Left lung (tissue), 10 donors: ENCODE data around the gene MYMK. TPM values are rescaled to one million over a fixed set of nuclear protein-coding genes. Genes with fewer than 3 reads are reported as not detected.
"Not testable (repeated sequence)": the region's sequence is repeated elsewhere in the genome, so short reads cannot be mapped to it uniquely, and the experiment has no call there.

Experiments used
- ATAC-seq: fragments of 200-7000 bp; cut with Tn5 transposase; one replicate; pipeline ENCODE4 v1.9.1; 2020; ENCODE audit warnings: moderate library complexity
- DNase-seq, 4 donors: peaks; one replicate each; pipeline ENCODE4 v3.0.0-alpha.2; 2013 to 2020
- H3K27ac ChIP-seq, 2 donors: fragments of 200-600 bp; sonication (generic) in 1 of 2; one replicate each; pipeline versions ENCODE4 v1.5.0 to v1.8.0; 2020 to 2021
- H3K27me3 ChIP-seq, 2 donors: fragments of 200-600 bp; sonication (generic) in 1 of 2; one replicate each; pipeline versions ENCODE4 v1.5.0 to v1.8.0; 2020 to 2021
- H3K36me3 ChIP-seq, 2 donors: fragments of 200-600 bp; sonication (generic) in 1 of 2; one replicate each; pipeline versions ENCODE4 v1.5.0 to v1.8.0; 2020 to 2021
- H3K4me1 ChIP-seq, 2 donors: fragments of 200-600 bp; one replicate each; pipeline ENCODE4 v1.8.0; 2021
- H3K4me3 ChIP-seq, 2 donors: fragments of 200-600 bp; sonication (generic) in 1 of 2; one replicate each; pipeline versions ENCODE4 v1.5.0 to v1.8.0; 2020 to 2021; ENCODE audit warnings: mild to moderate bottlenecking in 1 of 2
- H3K9me3 ChIP-seq, 2 donors: fragments of 200-600 bp; sonication (generic) in 1 of 2; one replicate each; pipeline versions ENCODE4 v1.5.0 to v1.8.0; 2020 to 2021
- intact Hi-C, 2 donors: fragments of 100-400 bp; cut with DNase I; formaldehyde crosslinking; loops; one replicate each; pipeline versions ENCODE4 v1.11.2 to v1.14.2; 2022
- polyA plus RNA-seq, 6 donors: library from polyadenylated mRNA; unstranded; fragments of 120-200 nt; gene quantifications; one replicate each; pipeline ENCODE4 v1.2.1, GENCODE V29; 2013; ENCODE audit not compliant: insufficient read length in 6 of 6
- total RNA-seq, 2 donors: library from RNA; stranded (reverse); fragmentation: NEBNext Ultra II Directional; extraction: Animal tissue kit (Norgen Biotek cat#: 25700); gene quantifications; one replicate each; pipeline ENCODE4 v1.2.1, GENCODE V29; 2021
- TF ChIP-seq, protein P1 (sequence below), 2 donors: fragments of 200-600 bp; sonication (generic) in 1 of 2; IDR thresholded peaks; one replicate each; pipeline versions ENCODE4 v1.5.0 to v1.8.0; 2021; ENCODE audit warnings: antibody characterized with exemption in 2 of 2
- donor health status: DM: no; HTN: yes; CAD: no.
- donor health status: DM: no; HTN: no; CAD: no.

The MYMK gene
- total and polyA plus RNA-seq, 8 donors, result not detected

DNA sequence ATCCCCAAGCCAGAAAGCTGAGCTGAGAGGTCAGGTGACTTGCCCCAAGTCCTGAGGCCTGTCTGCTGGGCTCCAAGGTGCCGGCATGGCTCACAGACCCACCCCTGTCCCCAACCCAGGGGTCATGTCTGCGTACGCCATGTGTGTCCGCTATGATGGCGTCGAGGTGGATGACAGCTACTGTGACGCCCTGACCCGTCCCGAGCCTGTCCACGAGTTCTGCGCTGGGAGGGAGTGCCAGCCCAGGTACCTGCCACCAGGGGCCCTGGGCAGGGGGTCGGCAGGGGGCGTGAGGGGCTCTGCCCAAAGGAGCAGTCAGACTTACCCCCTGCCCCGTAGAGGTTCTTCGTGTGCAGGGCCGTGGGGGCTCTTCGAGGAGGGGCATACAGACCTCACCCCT, 42.1 kb upstream of the MYMK start:
- ATAC-seq (no peak), DNase-seq (no peak)
- intact Hi-C loops, result no loop called here
- peaks cover 6 to 11% of the 10 kb centered on the region in 2 donors for H3K4me1 ChIP-seq
- TF ChIP-seq, protein P1, sequence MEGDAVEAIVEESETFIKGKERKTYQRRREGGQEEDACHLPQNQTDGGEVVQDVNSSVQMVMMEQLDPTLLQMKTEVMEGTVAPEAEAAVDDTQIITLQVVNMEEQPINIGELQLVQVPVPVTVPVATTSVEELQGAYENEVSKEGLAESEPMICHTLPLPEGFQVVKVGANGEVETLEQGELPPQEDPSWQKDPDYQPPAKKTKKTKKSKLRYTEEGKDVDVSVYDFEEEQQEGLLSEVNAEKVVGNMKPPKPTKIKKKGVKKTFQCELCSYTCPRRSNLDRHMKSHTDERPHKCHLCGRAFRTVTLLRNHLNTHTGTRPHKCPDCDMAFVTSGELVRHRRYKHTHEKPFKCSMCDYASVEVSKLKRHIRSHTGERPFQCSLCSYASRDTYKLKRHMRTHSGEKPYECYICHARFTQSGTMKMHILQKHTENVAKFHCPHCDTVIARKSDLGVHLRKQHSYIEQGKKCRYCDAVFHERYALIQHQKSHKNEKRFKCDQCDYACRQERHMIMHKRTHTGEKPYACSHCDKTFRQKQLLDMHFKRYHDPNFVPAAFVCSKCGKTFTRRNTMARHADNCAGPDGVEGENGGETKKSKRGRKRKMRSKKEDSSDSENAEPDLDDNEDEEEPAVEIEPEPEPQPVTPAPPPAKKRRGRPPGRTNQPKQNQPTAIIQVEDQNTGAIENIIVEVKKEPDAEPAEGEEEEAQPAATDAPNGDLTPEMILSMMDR (IDR thresholded peaks at IDR 0.05), result no peak
- no peak overlapping the region for H3K27ac ChIP-seq
- H3K27me3 ChIP-seq, result no peaks in the 10 kb centered on the region
- no peak overlapping the region for H3K4me3 ChIP-seq
- H3K9me3 ChIP-seq, result no peaks in the 10 kb centered on the region
- no peaks in the 10 kb centered on the region for H3K36me3 ChIP-seq

- Histone ChIP-seq H3K4me3 (no peak overlapping the region), H3K36me3 (no peaks in the 10 kb centered on the region), H3K4me1 (peaks cover 6 to 11% of the 10 kb centered on the region in 2 donors), H3K27me3 (no peaks in the 10 kb centered on the region), H3K9me3 (no peaks in the 10 kb centered on the region), H3K27ac (no peak overlapping the region)
- intact Hi-C loops, result no loop called here
- no peak for DNase-seq
- ATAC-seq, result no peak
- TF ChIP-seq, protein P1 (IDR thresholded peaks at IDR 0.05), result no peak
Observed at GRCh38 chr9:133566382-133566781, 41.6 kb upstream of the MYMK start.

- H3K27ac ChIP-seq, result no peak overlapping the region
- H3K9me3 ChIP-seq, result no peaks in the 10 kb centered on the region
- TF ChIP-seq, protein P1 (IDR thresholded peaks at IDR 0.05), result no peak
- ATAC-seq (no peak), DNase-seq (no peak)
- no peaks in the 10 kb centered on the region for H3K27me3 ChIP-seq
- H3K36me3 ChIP-seq, result no peaks in the 10 kb centered on the region
- peaks cover 14 to 22% of the 10 kb centered on the region in 2 donors for H3K4me1 ChIP-seq
- intact Hi-C loops, result no loop called here
- H3K4me3 ChIP-seq, result no peak overlapping the region
Observed at GRCh38 chr9:133564451-133565116, 39.8 kb upstream of the MYMK start.

DNA sequence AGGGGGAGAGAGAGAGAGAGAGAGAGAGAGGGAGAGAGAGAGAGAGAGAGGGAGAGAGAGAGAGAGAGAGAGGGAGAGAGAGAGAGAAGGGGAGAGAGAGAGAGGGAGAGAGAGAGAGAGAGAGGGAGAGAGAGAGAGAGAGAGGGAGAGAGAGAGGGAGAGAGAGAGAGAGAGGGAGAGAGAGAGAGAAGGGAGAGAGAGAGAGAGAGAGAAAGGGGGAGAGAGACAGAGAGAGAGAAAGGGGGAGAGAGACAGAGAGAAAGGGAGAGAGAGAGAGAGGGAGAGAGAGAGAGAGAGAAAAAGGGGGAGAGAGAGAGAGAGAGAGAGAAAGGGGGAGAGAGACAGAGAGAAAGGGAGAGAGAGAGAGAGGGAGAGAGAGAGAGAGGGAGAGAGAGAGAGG, 39.1 kb upstream of the MYMK start:
- H3K27me3 ChIP-seq, H3K36me3 ChIP-seq, H3K9me3 ChIP-seq, H3K27ac ChIP-seq, DNase-seq, H3K4me3 ChIP-seq, ATAC-seq, intact Hi-C loops: not testable (repeated sequence)
- H3K4me1 ChIP-seq, result peaks cover 17 to 25% of the 10 kb centered on the region in 2 donors

DNA sequence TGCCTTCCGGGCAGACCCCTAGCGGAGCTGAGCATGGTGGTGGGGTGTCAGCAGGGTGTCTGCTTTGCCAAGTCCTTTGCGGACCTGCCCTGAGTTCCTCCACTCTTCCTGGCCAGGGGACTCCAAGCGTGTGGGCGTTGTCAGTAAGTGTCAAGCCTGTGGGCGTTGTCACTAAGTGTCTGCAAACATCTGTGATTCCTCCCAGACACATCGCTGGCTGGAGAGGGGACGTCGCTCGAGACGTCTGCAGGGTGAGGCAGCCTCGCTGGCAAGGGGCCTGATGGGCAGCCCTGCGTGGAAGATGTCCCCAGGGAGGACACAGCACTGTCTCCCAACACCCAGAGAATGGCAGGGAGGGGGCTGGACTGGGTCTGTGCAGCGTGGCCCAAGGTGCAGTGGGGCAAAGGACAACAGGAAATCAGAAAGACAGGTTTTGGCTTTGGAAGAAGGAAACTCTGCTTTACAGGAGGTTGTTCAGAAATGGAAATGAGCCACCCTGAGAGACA, 38.6 kb upstream of the MYMK start:
- H3K27ac ChIP-seq, result no peak overlapping the region
- peaks cover 22 to 29% of the 10 kb centered on the region in 2 donors for H3K4me1 ChIP-seq
- no peaks in the 10 kb centered on the region for H3K27me3 ChIP-seq
- H3K4me3 ChIP-seq, result no peak overlapping the region
- H3K9me3 ChIP-seq, result no peaks in the 10 kb centered on the region
- intact Hi-C loops, result no loop called here
- peak in 2 of 4 donors; percentile 84 to 88 for DNase-seq
- ATAC-seq, result no peak
- TF ChIP-seq, protein P1 (IDR thresholded peaks at IDR 0.05), result no peak
- no peaks in the 10 kb centered on the region for H3K36me3 ChIP-seq
